Measurements from ENCODE around the gene ZFPL1.
A peak's percentile ranks its signal among the peaks of the same experiment; 100 is the strongest.

DNA sequence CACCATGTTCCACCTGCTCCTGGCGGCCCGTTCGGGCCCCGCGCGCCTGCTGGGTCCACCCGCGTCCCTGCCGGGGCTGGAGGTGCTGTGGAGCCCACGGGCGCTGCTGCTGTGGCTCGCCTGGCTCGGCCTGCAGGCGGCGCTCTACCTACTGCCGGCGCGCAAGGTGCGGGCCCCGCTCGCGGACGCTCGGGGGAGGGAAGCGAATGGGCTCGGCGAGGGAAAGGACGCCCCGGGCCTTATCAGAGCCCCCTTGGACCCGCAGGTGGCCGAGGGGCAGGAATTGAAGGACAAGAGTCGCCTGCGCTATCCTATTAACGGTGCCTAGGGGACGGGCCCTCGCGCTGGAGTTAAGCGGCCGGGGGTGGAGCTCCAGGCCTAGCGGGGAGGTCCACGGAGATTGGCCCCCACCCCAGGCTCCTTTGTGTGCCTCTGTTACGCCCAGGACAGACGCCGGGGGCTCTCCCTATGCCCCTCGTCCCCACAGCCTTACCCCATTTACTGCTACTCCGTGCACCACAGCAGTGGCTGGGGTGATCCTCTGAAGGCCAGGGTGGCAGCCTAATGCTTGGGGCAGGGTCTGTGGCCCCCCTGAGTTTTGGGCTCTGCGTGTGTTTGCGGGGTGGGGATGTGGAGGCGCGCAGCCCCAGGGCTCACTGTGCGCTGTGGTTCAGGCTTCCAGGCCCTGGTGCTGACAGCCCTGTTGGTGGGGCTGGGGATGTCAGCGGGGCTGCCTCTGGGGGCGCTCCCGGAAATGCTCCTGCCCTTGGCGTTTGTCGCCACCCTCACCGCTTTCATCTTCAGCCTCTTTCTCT is 28.7 kb downstream of the ZFPL1 start:
- peak in 1 of 2 donors; percentile 15 for TF ChIP-seq POLR2A (IDR thresholded peaks at IDR 0.05)
- TF ChIP-seq, protein P1, sequence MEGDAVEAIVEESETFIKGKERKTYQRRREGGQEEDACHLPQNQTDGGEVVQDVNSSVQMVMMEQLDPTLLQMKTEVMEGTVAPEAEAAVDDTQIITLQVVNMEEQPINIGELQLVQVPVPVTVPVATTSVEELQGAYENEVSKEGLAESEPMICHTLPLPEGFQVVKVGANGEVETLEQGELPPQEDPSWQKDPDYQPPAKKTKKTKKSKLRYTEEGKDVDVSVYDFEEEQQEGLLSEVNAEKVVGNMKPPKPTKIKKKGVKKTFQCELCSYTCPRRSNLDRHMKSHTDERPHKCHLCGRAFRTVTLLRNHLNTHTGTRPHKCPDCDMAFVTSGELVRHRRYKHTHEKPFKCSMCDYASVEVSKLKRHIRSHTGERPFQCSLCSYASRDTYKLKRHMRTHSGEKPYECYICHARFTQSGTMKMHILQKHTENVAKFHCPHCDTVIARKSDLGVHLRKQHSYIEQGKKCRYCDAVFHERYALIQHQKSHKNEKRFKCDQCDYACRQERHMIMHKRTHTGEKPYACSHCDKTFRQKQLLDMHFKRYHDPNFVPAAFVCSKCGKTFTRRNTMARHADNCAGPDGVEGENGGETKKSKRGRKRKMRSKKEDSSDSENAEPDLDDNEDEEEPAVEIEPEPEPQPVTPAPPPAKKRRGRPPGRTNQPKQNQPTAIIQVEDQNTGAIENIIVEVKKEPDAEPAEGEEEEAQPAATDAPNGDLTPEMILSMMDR (IDR thresholded peaks at IDR 0.05 in 4 of 5, conservative IDR thresholded peaks at IDR 0.05 in 1 of 5): peak; percentile 78 to 93 (median 87)
